ENCODE data around the gene ST3GAL4.
"Not testable (repeated sequence)": the region's sequence is repeated elsewhere in the genome, so short reads cannot be mapped to it uniquely, and the experiment has no call there.

The ST3GAL4 gene

DNA sequence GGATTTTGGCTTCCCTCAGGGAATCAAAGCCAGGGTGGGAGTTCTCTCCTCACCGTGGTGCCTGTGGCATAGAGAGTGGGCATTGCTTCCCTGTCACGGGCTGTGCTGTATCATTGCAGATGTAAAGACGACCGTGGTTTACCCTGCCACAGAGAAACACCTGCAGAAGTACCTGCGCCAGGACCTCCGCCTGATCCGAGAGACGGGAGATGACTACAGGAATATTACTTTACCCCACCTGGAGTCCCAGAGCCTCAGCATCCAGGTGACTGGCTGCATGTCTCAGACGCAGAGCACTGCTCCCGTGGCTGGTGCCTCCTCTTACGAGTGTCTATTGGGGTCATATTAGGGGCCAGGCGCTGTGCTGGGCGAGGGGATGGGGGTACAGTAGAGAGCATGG, 24.2 kb upstream of the ST3GAL4 start:
- DNase-seq = no peak

DNA sequence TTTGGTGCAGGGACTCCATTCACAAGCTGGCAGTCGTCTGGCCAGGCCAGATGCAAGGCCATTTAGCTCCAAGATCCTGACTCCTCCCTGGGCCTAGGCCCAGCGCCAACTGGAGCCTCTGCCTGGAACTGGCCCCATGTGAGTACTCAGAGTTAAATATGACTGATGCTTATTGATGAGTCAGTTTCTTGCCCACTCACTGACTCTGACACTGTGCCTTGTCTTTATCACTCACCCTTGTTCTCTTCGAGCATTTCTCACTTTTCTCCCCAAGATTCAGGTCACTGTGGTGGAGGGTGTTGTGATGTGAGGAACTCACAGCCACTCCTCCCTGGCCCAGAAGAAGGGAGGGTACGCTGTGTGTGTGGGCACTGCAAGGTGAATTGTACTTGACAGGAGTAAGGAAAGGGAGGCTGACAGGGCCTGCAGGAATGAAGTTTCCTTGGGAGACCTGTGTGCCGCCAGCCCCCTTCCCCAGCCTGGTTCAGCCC, 23.2 kb upstream of the ST3GAL4 start:
- peak; percentile 69 for DNase-seq

DNA sequence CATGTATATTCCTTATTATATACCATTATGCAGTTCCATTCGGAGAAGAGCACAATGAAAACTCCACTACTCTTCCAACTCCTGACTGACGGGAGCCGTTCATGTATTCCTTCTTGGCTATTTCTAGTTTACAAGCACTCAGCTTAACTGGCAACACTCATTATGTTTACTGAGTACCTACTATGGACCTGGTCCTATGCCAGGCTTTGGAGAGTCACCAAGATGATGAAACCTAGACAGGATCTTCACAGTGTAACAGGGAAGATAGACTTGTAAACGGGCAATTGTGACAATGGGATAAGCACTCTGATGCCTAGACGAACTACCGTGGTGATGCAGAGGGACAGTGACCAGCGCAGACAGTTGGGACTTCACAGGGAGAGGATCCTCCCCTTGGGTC, 22.3 kb upstream of the ST3GAL4 start:
- DNase-seq = no peak

DNA sequence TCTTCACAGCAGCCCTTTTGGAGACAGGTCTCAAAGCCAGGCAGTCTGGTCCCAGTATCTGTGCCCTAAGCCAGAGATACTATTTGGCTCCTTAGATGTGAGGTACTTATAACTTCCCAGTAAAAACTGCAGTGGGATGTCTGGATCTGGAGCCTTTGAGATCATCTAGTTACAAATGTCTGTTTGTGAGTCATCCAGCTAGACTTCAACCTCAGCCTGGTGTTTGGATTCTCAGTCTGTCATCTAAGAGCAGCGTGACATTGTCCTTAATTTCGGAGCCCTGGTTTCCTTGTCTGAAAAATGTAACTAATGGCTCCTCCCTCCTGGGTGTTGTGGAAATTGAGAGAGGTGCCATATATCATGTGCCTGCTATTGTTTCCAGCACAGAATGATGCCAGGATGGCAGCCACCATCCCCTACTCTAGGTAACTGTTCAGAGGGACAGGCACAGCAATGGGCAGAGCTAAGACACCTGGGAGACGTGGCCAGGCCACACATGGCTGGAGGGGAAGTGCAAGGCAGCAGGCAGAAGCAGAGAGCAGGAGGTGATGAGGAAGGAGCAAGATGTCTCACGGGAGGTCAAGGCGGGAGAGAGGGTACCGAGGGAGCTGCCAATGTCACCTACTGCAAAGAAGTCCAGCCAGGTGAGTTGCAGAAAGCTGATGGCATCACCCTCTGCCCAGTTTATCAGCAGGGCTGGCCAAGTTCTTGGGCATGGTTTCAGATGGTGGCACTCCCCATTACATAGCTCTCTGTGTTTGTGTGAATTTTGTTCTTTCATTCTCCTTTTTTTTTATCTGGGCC, 20.6 kb upstream of the ST3GAL4 start:
- DNase-seq = no peak

DNA sequence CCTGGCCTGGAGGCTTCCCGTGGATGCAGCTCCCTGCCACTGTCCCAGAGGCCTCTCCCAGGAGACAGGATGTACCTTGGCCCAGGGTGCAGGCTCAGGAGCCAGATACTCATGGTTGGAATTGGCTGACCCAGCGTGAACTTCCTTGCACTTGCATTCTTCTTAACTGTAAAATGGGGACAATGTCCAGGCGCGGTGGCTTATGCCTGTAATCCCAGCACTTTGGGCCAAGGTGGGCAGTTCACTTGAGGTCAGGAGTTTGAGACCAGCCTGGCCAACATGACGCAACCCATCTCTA, 20.1 kb upstream of the ST3GAL4 start:
- no peak for DNase-seq

DNA sequence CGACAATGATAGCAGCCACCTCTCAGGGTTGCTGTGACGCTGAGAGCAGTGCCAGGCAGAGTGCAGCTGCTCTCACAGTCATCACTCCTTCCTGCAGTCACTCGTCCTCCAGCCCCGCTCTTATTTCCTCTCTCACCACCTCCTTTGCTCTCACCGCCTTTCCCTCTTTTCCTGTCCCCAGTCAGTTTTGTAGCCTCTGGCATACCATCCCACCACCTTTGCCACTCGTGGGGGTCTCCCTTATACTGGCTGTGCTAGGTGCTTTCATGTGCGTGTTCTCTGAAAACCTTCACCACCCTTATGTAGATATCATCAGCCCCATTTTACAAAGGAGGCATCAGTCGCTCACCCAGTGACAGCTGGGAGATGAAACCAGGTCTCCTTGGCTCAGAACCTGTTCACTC, 19.3 kb upstream of the ST3GAL4 start:
- DNase-seq = no peak

DNA sequence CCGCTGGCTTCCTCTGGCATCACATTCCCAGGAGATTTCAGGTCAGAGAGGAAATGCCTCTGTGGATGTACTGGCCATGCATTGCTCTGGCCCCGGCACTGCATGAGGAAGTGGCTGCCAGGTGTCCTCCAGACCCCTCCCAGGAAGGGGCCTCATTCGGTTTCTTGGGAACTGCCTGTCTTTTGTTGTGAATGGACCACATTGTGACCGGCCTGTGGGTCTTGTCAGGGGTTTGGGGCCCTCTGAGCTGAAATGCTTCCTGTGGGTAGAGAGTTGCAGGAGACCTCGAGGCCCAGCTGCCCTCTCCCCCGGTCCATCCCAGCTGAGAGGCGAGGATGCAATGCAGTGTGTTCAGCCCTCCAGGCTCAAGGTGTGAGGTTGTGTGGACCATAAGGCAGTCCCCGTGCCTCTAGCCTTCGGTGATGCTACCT, 18.8 kb upstream of the ST3GAL4 start:
- no peak for DNase-seq

DNA sequence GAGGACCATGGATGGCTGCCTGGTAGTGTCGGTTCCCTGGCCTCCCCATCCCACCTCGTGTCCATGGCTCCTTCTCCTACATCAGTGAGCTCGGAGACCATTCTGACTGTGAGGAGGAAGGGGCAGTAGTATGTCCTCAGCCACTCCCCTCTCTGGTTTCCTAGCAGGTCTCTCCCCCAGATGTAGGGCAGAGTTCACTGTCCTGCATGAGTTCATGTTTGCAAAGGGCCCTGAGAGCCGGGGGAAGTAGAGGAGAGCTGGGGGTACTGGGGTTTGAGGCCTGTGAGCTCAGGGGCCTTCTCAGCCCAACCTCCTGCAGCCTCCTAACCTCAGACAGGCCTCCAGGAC, 18.4 kb upstream of the ST3GAL4 start:
- no peak for DNase-seq

DNA sequence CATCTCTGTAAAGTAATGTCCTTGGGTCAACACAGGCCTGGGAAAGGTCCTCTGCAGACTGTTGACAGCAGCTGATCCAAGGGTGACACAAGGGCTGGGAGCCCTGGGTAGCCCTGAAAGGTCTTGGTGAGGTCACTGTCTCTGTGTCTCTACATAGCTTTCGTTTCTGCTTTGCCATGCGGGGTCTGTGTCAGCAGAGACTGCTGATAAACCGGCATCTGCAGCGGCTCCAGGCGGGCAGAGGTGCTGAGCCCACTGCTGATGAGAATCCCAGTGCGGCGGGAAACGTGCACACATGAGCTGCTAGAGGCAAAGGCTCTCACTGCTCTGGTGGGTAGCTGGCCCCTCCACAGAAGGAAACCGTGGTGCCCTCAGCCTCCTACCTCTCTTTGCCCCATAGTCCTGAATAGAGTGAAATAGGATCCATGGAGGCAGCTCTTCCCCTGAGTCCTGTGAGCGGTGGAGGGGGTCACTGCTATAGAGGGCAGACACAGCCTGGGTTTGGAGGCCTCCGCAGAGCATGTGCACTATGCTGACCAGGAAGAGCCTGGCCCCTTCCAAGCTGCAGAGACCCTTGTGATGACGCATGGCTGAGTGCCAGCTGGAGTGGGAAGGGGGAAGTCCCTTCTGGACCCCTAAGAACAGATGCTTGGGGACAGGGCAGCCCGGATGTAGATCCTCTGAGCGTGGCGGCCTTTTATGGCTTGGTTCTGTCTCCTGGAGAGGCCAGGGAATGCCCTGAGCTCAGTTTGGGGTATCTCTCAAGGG, 17.8 kb upstream of the ST3GAL4 start:
- no peak for DNase-seq

DNA sequence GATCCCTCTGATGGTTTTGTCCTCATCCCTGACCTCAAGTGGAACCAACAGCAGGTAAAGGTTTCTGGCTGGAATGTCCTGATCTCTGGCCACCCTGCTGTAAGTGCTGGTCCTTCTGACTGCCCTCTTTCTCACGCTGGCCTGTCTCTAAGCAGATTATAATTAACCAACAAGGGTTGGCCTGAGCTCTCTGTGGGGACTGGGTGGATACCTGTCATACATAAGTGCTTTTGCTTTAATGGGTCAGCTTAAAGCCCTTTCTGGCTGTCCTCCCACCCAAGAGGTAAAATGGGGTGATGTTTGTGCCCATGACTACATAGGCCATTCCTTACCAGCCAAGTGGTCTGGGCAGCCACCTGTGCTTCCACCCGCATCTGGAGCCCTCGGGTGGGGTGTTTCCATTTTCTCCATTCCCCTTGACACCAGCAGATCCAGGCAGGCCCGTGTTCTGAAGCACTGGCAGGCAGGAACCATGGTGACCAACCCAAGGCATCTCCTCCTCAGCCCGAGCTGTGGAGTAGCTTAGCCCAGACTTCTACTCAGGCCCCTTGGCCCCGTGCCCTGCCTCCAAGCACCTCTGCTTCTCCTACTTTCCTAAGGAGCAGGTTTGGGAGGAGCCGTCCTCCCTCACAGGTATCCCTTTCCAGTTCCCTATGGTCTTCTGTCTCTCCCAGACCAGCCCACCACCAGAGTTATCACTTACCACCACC, 17.0 kb upstream of the ST3GAL4 start:
- DNase-seq = no peak

DNA sequence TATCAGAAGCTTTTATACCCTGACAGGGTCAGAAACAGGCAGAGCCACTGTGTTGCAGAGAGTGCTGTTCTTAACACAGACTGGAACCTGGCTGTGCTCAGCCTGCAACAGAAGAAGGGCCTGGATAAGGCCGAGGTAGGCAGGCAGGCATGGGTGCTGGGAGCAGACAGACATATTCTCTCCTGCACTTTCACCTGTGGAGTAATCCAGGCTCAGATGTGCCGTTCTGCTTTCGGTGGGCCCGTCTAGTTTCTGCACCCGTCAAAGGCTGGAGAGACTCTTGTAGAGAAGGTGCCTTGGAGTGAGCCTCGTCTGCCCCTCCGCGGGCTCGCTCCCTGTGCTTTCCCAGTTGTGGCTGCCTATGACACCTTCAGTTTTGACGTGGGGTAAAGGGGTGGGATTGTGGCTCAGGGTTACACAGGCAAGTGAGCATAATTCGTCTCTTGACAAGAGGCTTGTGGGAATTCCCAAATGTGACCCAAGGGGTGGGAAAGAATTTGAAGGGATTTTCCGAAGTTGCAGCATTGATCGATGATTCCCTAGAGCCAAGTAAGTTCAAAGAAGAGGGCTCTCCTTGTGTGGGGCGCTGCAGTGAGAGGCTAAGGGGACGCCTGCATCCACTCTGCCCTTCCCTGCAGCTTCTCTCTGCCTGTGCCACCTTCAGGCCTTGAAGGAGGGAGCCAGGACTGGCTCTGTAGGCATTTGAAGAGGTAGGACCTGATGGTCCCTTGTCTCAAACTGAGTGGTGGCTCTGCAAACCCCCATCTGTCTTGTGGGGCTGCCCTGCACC, 16.2 kb upstream of the ST3GAL4 start:
- DNase-seq = no peak

DNA sequence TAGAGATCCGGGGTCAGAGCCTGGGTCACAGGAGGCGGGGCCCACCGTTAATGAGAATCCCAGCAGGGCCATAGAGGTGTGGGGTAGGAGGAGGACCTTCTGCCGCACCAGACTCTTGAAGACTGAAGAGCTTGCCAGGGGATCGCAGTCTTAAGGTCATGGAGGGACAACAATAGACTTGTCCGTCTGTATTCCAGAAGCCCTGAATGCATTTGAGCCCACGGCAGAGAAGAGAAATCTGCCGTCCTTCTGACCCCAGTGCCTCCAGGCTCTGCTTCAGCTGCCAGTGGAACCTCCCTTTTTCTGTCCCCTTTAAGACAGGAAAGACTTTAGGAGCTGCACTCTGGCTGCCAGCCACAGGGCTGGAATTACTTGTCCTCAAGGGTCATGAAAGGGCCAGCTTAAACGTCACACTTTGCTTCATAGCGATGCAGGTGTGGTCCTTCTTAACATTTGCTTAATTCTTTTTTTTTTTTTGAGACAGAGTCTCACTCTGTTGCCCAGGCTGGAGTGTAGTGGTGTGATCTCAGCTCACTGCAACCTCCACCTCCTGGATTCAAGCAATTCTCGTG, 15.5 kb upstream of the ST3GAL4 start:
- DNase-seq = peak; percentile 85

DNA sequence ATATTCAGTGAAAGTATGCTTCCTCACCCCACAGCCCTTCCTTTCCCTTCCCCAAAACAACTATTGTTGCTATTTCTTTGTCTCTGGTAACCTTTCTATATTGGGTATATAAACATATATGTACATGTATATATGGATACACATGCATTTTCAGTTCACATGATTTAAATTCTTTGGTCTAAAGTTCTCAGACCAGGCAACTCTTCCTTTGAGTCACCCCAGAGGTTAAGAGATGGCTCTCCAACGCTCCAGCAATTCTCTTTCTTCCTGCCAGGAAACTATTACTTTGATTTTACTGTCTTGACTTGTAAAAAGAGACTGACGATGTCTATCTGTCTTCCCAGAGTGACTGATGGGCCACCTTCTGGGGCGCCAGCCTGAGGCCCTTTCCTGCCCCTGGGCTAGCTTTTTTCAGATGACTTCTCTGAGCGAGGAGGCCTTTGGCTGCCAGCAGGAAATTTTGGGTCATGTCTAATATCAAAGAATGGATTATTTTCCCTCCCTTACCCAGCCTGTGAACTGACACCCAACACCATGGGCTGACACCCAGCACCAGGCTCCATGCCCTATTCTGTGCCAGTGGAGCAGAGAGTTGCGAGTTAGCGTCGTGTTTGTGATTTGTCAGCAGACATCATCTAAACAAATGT, 14.4 kb upstream of the ST3GAL4 start:
- no peak for DNase-seq

DNA sequence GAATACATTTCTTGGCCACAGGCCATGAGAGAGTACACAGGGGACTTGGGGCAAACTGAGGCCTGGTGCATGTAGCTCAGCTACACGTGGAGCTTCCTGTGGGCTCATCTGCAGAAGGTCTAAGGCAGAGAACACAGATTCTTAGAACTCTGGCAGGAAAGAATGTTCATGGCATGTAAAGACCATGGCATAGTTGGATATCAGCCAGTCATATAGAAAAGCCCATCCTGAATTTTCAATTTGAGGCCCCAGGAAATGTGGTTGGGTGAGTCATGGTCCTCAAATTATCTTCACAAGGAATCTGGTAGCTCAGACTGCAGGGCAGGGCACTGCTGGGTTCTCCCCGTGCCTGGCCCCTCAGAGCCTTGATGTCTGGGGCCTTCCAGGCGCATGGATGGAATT, 13.7 kb upstream of the ST3GAL4 start:
- DNase-seq = no peak

DNA sequence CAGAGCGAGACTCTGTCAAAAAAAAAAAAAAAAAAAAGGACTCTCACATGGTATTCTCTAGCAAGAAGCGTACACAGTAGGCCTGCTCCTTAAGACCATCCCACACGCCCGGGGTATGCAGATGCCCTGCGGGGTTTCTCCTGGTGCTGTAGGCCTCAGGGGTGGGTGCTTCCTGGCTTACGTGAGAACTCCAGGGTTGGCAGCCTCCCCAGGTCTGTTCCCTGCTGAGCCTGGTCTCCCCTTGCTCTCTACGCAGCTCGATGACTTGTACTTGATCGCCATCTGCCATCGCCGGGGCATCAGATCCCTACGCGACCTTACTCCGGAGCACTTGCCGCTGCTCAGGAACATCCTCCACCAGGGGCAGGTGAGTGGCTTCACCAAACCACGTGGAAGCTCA, 12.4 kb upstream of the ST3GAL4 start:
- DNase-seq = no peak

DNA sequence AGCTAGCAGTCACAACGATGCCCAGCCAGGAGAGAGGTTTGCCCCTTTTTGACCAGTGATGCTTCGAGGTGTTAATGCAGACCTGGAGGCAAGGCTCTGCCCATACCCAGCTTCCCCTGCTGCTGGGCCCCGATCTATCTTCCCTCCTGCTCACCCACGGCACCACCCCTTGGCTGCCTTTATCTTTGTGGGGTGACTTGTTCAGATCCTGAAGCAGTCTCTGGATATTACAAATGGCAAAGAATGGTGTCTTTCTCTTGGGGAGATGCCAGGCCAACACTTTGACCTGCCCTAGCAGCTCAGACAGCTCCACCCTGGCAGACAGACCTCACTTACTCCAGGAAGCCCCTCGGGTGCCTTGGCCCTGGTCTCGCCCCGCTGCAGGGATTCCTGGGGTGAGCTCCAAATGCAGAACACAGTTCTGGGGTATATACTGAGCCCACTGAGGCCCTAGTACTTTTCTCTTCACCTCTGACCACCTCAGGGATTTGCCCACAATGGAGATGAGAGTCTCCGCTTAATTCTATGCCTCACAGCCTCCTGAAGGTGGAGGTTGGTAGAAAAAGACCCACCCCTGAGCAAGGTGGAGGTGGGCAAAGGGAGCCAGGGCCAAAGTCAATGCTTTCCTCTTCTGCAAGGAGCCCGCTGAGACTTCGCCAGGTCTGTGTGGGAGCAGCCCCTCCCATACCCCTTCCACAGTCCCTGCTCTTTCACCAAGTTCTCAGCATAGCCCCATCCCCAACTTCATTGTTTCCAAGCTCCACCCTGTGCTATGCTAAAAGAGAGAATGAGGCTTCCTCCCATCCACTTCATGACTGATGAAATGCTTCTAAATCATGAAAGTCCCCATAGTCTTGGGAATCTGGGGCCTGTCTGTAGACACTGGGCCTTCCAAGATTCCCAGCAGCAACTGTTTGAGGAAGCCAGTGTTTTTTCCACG, 11.1 kb upstream of the ST3GAL4 start:
- no peak for DNase-seq

DNA sequence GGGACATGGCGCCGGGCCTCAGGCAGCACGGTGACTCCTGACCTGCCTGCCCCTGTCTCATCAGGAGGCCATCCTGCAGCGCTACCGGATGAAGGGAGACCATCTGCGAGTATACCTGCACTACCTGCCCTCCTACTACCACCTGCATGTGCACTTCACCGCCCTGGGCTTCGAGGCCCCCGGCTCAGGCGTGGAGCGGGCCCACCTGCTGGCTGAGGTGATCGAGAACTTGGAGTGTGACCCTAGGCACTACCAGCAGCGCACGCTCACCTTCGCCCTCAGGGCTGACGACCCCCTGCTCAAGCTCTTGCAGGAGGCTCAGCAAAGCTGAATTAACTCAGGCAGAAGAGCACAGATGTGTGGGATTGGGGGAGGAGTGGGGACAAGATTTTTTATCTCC, 10.2 kb upstream of the ST3GAL4 start:
- no peak for DNase-seq

DNA sequence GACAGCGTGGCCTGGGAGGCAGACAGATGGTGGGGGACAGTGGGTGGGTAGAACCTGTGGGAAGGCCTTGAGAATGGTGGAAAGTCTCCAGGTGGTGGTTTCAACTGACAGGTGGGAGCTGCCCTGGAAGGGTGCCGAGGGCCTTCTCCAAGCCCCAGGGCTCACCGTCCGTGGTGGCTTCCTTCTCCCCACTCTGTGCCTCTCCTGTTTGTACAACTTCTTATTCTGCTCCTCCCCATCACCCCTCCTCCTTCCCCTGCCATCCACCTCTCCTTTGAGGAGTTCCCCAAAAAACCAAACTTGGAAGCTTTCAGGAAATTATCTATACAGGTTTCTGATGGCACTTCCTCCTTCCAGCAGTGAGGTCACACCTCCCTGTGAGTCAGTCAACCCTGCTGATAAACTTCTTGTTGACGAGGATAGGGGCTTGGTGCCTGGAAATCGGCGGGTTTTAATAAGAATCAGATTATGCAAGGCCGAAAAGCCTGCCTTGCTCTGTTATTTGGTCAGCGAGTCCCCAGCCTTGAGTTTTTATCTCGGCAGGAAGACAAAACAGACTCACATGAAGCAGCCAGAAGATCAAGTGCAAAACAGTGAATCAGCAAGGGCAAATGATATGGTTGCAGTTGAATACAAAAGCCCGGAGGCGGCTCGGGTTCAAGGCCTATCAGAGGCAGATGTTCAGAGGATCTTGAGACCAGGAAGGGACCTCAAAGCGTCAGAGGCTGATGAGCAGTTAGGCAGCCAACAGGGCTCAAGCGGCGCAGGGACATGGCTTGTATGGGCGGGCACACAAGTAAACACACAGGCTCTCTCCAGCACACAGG, 9.5 kb upstream of the ST3GAL4 start:
- peak; percentile 13 for DNase-seq

DNA sequence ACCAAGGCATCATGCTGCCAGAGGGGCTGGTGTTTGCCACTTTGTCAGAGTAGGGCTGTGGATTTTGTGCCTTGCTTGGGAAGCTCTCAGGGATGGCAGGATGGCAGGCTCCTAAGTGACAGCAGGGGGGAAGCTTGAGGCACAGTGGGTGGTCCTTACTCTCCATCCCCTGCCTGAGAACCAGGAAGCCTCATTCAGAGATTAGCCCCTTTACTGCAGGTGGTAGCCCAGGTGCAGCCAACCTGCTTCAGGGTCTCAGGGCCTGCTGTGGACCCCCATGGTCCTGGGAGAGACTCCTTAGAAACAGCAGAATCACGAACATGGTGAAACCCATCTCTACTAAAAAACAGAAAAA, 8.9 kb upstream of the ST3GAL4 start:
- no peak for DNase-seq

DNA sequence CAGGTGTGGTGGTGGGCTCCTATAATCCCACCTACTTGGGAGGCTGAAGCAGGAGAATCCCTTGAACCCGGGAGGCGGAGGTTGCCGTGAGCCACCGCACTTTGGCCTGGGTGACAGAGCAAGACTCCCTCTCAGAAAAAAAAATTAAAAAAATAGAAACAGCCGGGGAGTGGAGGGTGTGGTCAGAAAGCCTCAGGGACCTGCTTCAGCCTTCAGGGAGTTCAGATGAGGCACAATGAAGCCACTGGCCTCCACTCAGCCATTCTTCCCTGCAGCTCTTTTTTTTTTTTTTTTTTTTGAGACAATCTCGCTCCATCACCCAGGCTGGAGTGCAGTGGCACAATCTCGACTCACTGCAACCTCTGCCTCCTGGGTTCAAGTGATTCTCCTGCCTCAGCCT, 8.5 kb upstream of the ST3GAL4 start:
- not testable (repeated sequence) for DNase-seq
